Measurements from ENCODE around the gene PNCK. TPM values are rescaled to one million over a fixed set of nuclear protein-coding genes. Genes with fewer than 3 reads are reported as not detected.
A peak's percentile ranks its signal among the peaks of the same experiment; 100 is the strongest.
"Not testable (repeated sequence)": the region's sequence is repeated elsewhere in the genome, so short reads cannot be mapped to it uniquely, and the experiment has no call there.

The PNCK gene
- total RNA-seq = 0.18 and 0.43 TPM in 2 replicates

- H3K9me3 Mint-ChIP-seq = no peaks in the 10 kb centered on the region
- intact Hi-C loops (cut with micrococcal nuclease) = no loop called here
- no peaks in the 10 kb centered on the region for H3K4me1 Mint-ChIP-seq (ENCODE audit: low read depth)
- peaks cover 19% of the 10 kb centered on the region for H3K27me3 Mint-ChIP-seq (ENCODE audit: low read depth)
- no peak for DNase-seq (ENCODE audit: low spot score)
- H3K27ac Mint-ChIP-seq = no peak within 1 kb of the TSS
- H3K4me3 Mint-ChIP-seq (ENCODE audit: low read depth) = no peak within 1 kb of the TSS
- no peaks in the 10 kb centered on the region for H3K36me3 Mint-ChIP-seq (ENCODE audit: low read depth)
Measured at GRCh38 chrX:153673428-153674218, at the start of gene PNCK. PNCK (minus strand) TSS chrX:153673813; CDS start chrX:153673076, 737 bp downstream.

- peak overlapping the region; percentile 79 for H3K27ac Mint-ChIP-seq
- H3K36me3 Mint-ChIP-seq (ENCODE audit: low read depth) = peaks cover 28% of the 10 kb centered on the region
- H3K4me3 Mint-ChIP-seq (ENCODE audit: low read depth) = peak overlapping the region; percentile 89
- no peaks in the 10 kb centered on the region for H3K27me3 Mint-ChIP-seq (ENCODE audit: low read depth)
- H3K9me3 Mint-ChIP-seq = no peaks in the 10 kb centered on the region
- H3K4me1 Mint-ChIP-seq (ENCODE audit: low read depth) = peaks cover 15% of the 10 kb centered on the region
- DNase-seq (ENCODE audit: low spot score) = no peak
- intact Hi-C loops (cut with micrococcal nuclease) = no loop called here
Measured at GRCh38 chrX:153722704-153723350, 49.2 kb upstream of the PNCK start.

- Mint-ChIP-seq H3K27ac (no peak overlapping the region), H3K27me3 (ENCODE audit: low read depth) (no peaks in the 10 kb centered on the region), H3K36me3 (ENCODE audit: low read depth) (peaks cover 41% of the 10 kb centered on the region), H3K9me3 (no peaks in the 10 kb centered on the region), H3K4me3 (ENCODE audit: low read depth) (no peak overlapping the region), H3K4me1 (ENCODE audit: low read depth) (peaks cover 9% of the 10 kb centered on the region)
- no peak for DNase-seq (ENCODE audit: low spot score)
- intact Hi-C loops (cut with micrococcal nuclease) = no loop called here
Measured at GRCh38 chrX:153719701-153720100, 46.1 kb upstream of the PNCK start.

GRCh38 chrX:153719238-153719637, 45.6 kb upstream of the PNCK start:
- no peaks in the 10 kb centered on the region for H3K9me3 Mint-ChIP-seq
- peaks cover 43% of the 10 kb centered on the region for H3K36me3 Mint-ChIP-seq (ENCODE audit: low read depth)
- H3K4me1 Mint-ChIP-seq (ENCODE audit: low read depth) = peaks cover 9% of the 10 kb centered on the region
- DNase-seq (ENCODE audit: low spot score) = no peak
- intact Hi-C loops (cut with micrococcal nuclease) = no loop called here
- H3K27ac Mint-ChIP-seq = no peak overlapping the region
- H3K4me3 Mint-ChIP-seq (ENCODE audit: low read depth) = no peak overlapping the region
- H3K27me3 Mint-ChIP-seq (ENCODE audit: low read depth) = no peaks in the 10 kb centered on the region

- peaks cover 6% of the 10 kb centered on the region for H3K4me1 Mint-ChIP-seq (ENCODE audit: low read depth)
- peaks cover 47% of the 10 kb centered on the region for H3K36me3 Mint-ChIP-seq (ENCODE audit: low read depth)
- no peak overlapping the region for H3K4me3 Mint-ChIP-seq (ENCODE audit: low read depth)
- H3K27me3 Mint-ChIP-seq (ENCODE audit: low read depth) = no peaks in the 10 kb centered on the region
- H3K27ac Mint-ChIP-seq = no peak overlapping the region
- no peak for DNase-seq (ENCODE audit: low spot score)
- intact Hi-C loops (cut with micrococcal nuclease) = no loop called here
- H3K9me3 Mint-ChIP-seq = no peaks in the 10 kb centered on the region
Measured at GRCh38 chrX:153717445-153717844, 43.8 kb upstream of the PNCK start.

GRCh38 chrX:153714256-153714655, 40.6 kb upstream of the PNCK start:
- DNase-seq (ENCODE audit: low spot score) = no peak
- intact Hi-C loops (cut with micrococcal nuclease) = no loop called here
- H3K27me3 Mint-ChIP-seq (ENCODE audit: low read depth) = no peaks in the 10 kb centered on the region
- no peak overlapping the region for H3K27ac Mint-ChIP-seq
- H3K4me1 Mint-ChIP-seq (ENCODE audit: low read depth) = no peaks in the 10 kb centered on the region
- H3K9me3 Mint-ChIP-seq = no peaks in the 10 kb centered on the region
- no peak overlapping the region for H3K4me3 Mint-ChIP-seq (ENCODE audit: low read depth)
- peaks cover 44% of the 10 kb centered on the region for H3K36me3 Mint-ChIP-seq (ENCODE audit: low read depth)

- intact Hi-C loops (cut with micrococcal nuclease) = no loop called here
- Mint-ChIP-seq H3K27ac (no peak overlapping the region), H3K27me3 (ENCODE audit: low read depth) (no peaks in the 10 kb centered on the region), H3K36me3 (ENCODE audit: low read depth) (peaks cover 34% of the 10 kb centered on the region), H3K9me3 (no peaks in the 10 kb centered on the region), H3K4me1 (ENCODE audit: low read depth) (no peaks in the 10 kb centered on the region), H3K4me3 (ENCODE audit: low read depth) (no peak overlapping the region)
- DNase-seq (ENCODE audit: low spot score) = no peak
Measured at GRCh38 chrX:153709726-153710674, 36.4 kb upstream of the PNCK start.

- H3K4me3 Mint-ChIP-seq (ENCODE audit: low read depth) = no peak overlapping the region
- H3K27ac Mint-ChIP-seq = no peak overlapping the region
- H3K36me3 Mint-ChIP-seq (ENCODE audit: low read depth) = peaks cover 33% of the 10 kb centered on the region
- intact Hi-C loops (cut with micrococcal nuclease) = no loop called here
- no peaks in the 10 kb centered on the region for H3K27me3 Mint-ChIP-seq (ENCODE audit: low read depth)
- H3K9me3 Mint-ChIP-seq = no peaks in the 10 kb centered on the region
- no peaks in the 10 kb centered on the region for H3K4me1 Mint-ChIP-seq (ENCODE audit: low read depth)
- DNase-seq (ENCODE audit: low spot score) = peak; percentile 28
Measured at GRCh38 chrX:153708415-153708814, 34.8 kb upstream of the PNCK start.

GRCh38 chrX:153707406-153707805, 33.8 kb upstream of the PNCK start:
- intact Hi-C loops (cut with micrococcal nuclease) = no loop called here
- H3K27me3 Mint-ChIP-seq (ENCODE audit: low read depth) = no peaks in the 10 kb centered on the region
- H3K4me1 Mint-ChIP-seq (ENCODE audit: low read depth) = no peaks in the 10 kb centered on the region
- H3K36me3 Mint-ChIP-seq (ENCODE audit: low read depth) = peaks cover 31% of the 10 kb centered on the region
- no peak for DNase-seq (ENCODE audit: low spot score)
- H3K4me3 Mint-ChIP-seq (ENCODE audit: low read depth) = no peak overlapping the region
- H3K27ac Mint-ChIP-seq = no peak overlapping the region
- no peaks in the 10 kb centered on the region for H3K9me3 Mint-ChIP-seq

- no peak overlapping the region for H3K27ac Mint-ChIP-seq
- no peaks in the 10 kb centered on the region for H3K4me1 Mint-ChIP-seq (ENCODE audit: low read depth)
- DNase-seq (ENCODE audit: low spot score) = no peak
- H3K36me3 Mint-ChIP-seq (ENCODE audit: low read depth) = peaks cover 31% of the 10 kb centered on the region
- intact Hi-C loops (cut with micrococcal nuclease) = no loop called here
- no peaks in the 10 kb centered on the region for H3K9me3 Mint-ChIP-seq
- no peak overlapping the region for H3K4me3 Mint-ChIP-seq (ENCODE audit: low read depth)
- H3K27me3 Mint-ChIP-seq (ENCODE audit: low read depth) = no peaks in the 10 kb centered on the region
Measured at GRCh38 chrX:153706799-153707198, 33.2 kb upstream of the PNCK start.

- DNase-seq (ENCODE audit: low spot score); intact Hi-C loops (cut with micrococcal nuclease); H3K27me3 Mint-ChIP-seq (ENCODE audit: low read depth); H3K27ac Mint-ChIP-seq; H3K9me3 Mint-ChIP-seq; H3K4me1 Mint-ChIP-seq (ENCODE audit: low read depth); H3K4me3 Mint-ChIP-seq (ENCODE audit: low read depth): not testable (repeated sequence)
- peaks cover 26% of the 10 kb centered on the region for H3K36me3 Mint-ChIP-seq (ENCODE audit: low read depth)
Measured at GRCh38 chrX:153705403-153706060, 31.9 kb upstream of the PNCK start.

- H3K4me1 Mint-ChIP-seq (ENCODE audit: low read depth); H3K27ac Mint-ChIP-seq; H3K9me3 Mint-ChIP-seq; DNase-seq (ENCODE audit: low spot score); intact Hi-C loops (cut with micrococcal nuclease); H3K4me3 Mint-ChIP-seq (ENCODE audit: low read depth); H3K27me3 Mint-ChIP-seq (ENCODE audit: low read depth): not testable (repeated sequence)
- H3K36me3 Mint-ChIP-seq (ENCODE audit: low read depth) = peaks cover 23% of the 10 kb centered on the region
Measured at GRCh38 chrX:153704631-153705402, 31.2 kb upstream of the PNCK start.

All from activated T-helper 2 cell treated with anti-CD3 and anti-CD28 coated beads, Interferon-gamma antibody, Interleukin-2, Interleukin-4, amounts not matched to agents 10 μg/mL and 5 μg/mL and 100 μg/mL, durations not matched to agents 14 hours and 24 hours and 36 hours (primary cell).